Lower leg skin (tissue), 3 donors: ENCODE measurements around the gene CLRN3.

Experiments used
- CTCF ChIP-seq, 3 donors: fragments of 450-650 bp; IDR thresholded peaks; one replicate each; pipeline ENCODE4 v1.5.1; 2016; ENCODE audit warnings: antibody characterized with exemption in 3 of 3, mild to moderate bottlenecking in 3 of 3, moderate library complexity in 2 of 3
- POLR2A ChIP-seq, 2 donors: fragments of 450-650 bp; IDR thresholded peaks; one replicate each; pipeline ENCODE4 v1.6.1; 2016 to 2017; ENCODE audit warnings: antibody characterized with exemption in 2 of 2, mild to moderate bottlenecking in 1 of 2, moderate library complexity in 1 of 2

GRCh38 chr10:127878475-127879055, 14.2 kb downstream of the CLRN3 start:
- TF ChIP-seq CTCF (IDR thresholded peaks at IDR 0.05) (no peak), POLR2A (IDR thresholded peaks at IDR 0.05) (no peak)
